Urinary bladder (tissue), 4 donors: Measurements from ENCODE around the gene FMO3. TPM values are rescaled to one million over a fixed set of nuclear protein-coding genes. Genes with fewer than 3 reads are reported as not detected.

ENCODE experiments used
- DNase-seq: peaks from one replicate; pipeline ENCODE4 v3.0.0-alpha.2; 2015; ENCODE audit errors: extremely low spot score
- H3K27ac ChIP-seq: one replicate; pipeline ENCODE4 v1.5.1; 2013; ENCODE audit warnings: low read depth, mild to moderate bottlenecking, moderate library complexity
- H3K36me3 ChIP-seq: one replicate; pipeline ENCODE4 v1.6.1; 2013; ENCODE audit warnings: mild to moderate bottlenecking, moderate library complexity; ENCODE audit not compliant: insufficient read depth
- H3K4me1 ChIP-seq: one replicate; pipeline ENCODE4 v1.6.1; 2013; ENCODE audit warnings: mild to moderate bottlenecking, moderate library complexity; ENCODE audit not compliant: insufficient read depth
- H3K4me3 ChIP-seq: one replicate; pipeline ENCODE4 v1.5.1; 2013; ENCODE audit warnings: low read depth, low read length
- WGBS: extraction: QIAGEN DNeasy Blood & Tissue Kit; methylation state at CpG from one replicate; pipeline ENCODE4 v1.1.7; 2013; 5-methylcytosine and 5-hydroxymethylcytosine counted together
- polyA plus RNA-seq: library from polyadenylated mRNA; stranded (reverse); fragments of 200-250 nt; gene quantifications from one replicate; pipeline ENCODE4 v1.2.3, GENCODE V29; 2013
- small RNA-seq: library from RNA; depleted of rRNA; stranded (forward); fragments of <200 nt; gene quantifications from one replicate; pipeline ENCODE3, GENCODE V24; 2014
- total RNA-seq: library from RNA; depleted of rRNA; stranded (reverse); fragments of >200 nt; gene quantifications from one replicate; pipeline ENCODE4 v1.2.3, GENCODE V29; 2014
- donor health status: healthy with polysubstance abuse.
- donor health status: healthy.

Gene FMO3
- total and polyA plus RNA-seq, 2 donors: 0.48 to 1.4 TPM

- H3K4me3 ChIP-seq: no peak overlapping the region
- H3K4me1 ChIP-seq: no peaks in the 10 kb centered on the region
- no peaks in the 10 kb centered on the region for H3K36me3 ChIP-seq
- no peak overlapping the region for H3K27ac ChIP-seq
- DNase-seq: no peak
Observed at GRCh38 chr1:171155484-171155883, 64.8 kb downstream of the FMO3 start.

GRCh38 chr1:171158096-171158495 lies 67.4 kb downstream of the FMO3 start:
- no peaks in the 10 kb centered on the region for H3K4me1 ChIP-seq
- no peak for DNase-seq
- no peak overlapping the region for H3K27ac ChIP-seq
- 83% methylated on average over 5 of the region's 5 CpGs for WGBS
- H3K36me3 ChIP-seq: no peaks in the 10 kb centered on the region
- H3K4me3 ChIP-seq: no peak overlapping the region

GRCh38 chr1:171158551-171158950 lies 67.8 kb downstream of the FMO3 start:
- Histone ChIP-seq H3K4me1 (no peaks in the 10 kb centered on the region), H3K36me3 (no peaks in the 10 kb centered on the region), H3K4me3 (no peak overlapping the region), H3K27ac (no peak overlapping the region)
- 82% methylated on average over 3 of the region's 3 CpGs for WGBS
- no peak for DNase-seq

DNA sequence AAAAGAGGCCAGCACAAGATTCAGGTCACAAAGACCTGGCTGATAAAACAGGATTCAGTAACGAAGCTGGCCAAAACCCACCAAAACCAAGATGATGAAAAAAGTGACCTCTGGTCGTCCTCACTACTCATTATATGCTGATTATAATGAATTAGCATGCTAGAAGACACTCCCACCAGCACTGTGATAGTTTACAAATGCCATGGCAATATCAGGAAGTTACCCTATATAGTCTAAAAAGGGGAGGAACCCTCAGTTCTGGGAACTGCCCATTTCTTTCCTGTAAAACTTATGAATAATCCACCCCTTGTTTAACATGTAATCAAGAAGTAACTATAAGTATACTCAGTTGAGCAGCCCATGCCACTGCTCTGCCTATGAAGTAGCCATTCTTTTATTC lies 68.4 kb downstream of the FMO3 start:
- H3K36me3 ChIP-seq: no peaks in the 10 kb centered on the region
- 88% methylated on average over 2 of the region's 2 CpGs for WGBS
- no peak for DNase-seq
- no peaks in the 10 kb centered on the region for H3K4me1 ChIP-seq
- H3K27ac ChIP-seq: no peak overlapping the region
- H3K4me3 ChIP-seq: no peak overlapping the region

GRCh38 chr1:171160211-171160610 lies 69.5 kb downstream of the FMO3 start:
- DNase-seq: no peak
- Histone ChIP-seq H3K36me3 (no peaks in the 10 kb centered on the region), H3K4me1 (no peaks in the 10 kb centered on the region), H3K4me3 (no peak overlapping the region), H3K27ac (no peak overlapping the region)
- 31% methylated on average over 3 of the region's 3 CpGs for WGBS

DNA sequence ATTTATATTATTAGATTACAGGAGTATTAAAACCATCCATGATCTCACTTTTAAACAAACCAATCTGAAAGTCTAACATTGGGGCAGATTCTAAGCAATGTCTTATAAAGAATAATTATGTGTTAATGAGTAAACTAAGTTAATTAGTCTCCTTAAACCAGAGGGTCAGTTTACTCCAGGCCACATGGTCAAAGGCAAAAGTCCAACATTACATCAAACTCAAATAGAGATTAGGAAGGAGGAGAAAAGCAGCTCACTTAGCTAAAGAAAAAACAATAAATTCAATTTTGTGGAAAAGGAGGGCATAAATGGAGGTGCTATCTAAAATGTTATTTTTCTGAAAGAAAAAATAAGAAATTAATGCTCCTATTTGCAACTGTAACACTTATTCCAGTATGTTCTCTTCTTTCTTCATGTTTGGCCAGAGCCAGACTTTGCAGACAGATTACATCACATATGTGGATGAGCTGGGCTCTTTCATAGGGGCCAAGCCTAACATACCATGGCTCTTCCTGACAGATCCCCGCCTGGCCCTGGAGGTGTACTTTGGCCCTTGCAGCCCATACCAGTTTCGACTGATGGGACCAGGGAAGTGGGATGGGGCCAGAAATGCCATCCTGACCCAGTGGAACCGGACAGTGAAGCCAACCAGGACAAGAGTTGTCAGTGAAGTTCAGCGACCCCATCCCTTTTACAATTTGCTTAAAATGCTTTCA lies 70.1 kb downstream of the FMO3 start:
- WGBS: 74% methylated on average over 4 of the region's 4 CpGs
- no peaks in the 10 kb centered on the region for H3K4me1 ChIP-seq
- H3K27ac ChIP-seq: no peak overlapping the region
- H3K36me3 ChIP-seq: no peaks in the 10 kb centered on the region
- no peak for DNase-seq
- no peak overlapping the region for H3K4me3 ChIP-seq

DNA sequence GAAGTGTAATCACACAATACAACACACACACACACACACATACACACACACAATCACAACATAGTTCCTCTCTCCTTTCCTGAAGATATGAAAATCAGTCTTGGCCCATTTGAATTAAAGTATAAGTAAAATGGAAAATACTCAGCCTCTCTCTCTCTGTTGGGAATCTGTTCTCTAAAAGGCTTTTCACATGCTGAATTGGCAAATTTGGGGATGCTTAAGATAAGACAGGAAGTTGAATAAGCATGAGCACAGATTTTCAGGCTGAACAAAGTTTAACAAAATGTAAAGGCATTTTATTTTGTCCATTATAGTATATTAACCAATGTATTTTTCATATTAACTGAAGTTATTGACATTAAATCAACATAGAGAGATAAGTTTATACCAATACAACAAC lies 70.7 kb downstream of the FMO3 start:
- Histone ChIP-seq H3K4me3 (no peak overlapping the region), H3K27ac (no peak overlapping the region), H3K4me1 (no peaks in the 10 kb centered on the region), H3K36me3 (no peaks in the 10 kb centered on the region)
- DNase-seq: no peak

DNA sequence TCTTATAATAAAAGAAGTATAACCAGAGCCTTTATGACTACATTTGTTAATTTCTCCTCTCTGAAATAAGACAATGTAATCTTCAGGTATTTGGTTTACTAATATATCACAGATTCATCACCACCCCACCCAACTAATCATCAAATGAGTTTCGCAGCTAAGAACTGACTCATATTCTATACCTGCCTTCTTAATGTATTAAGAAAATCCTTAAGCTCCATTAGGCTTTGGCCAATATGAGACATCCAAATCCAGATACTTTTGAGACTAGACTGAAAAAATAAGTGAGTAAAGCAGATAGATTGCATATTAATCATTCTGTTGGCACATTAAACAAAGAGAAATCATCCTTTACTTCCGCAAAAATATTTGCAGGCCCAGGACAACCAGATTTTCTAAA lies 75.7 kb downstream of the FMO3 start:
- no peak for DNase-seq
- WGBS: 90% methylated on average over 2 of the region's 2 CpGs
- Histone ChIP-seq H3K4me3 (no peak overlapping the region), H3K4me1 (no peaks in the 10 kb centered on the region), H3K27ac (no peak overlapping the region), H3K36me3 (no peaks in the 10 kb centered on the region)

Small RNAs within 50 kb of the gene (small RNA-seq; reads per million reads assigned to genes)
- gene MIR1295A: not detected

Other genes starting within 250 kb of the FMO3 start
- gene MROH9, start 155.4 kb upstream of the FMO3 start, total RNA-seq: not detected
- not detected for gene MROH9, start 155.4 kb upstream of the FMO3 start, polyA plus RNA-seq
- gene FMO2, start 94.4 kb downstream of the FMO3 start, total RNA-seq: 1.7 TPM
- 3.2 TPM for gene FMO2, start 94.4 kb downstream of the FMO3 start, polyA plus RNA-seq
- 3.5 TPM for gene FMO1, start 157.6 kb downstream of the FMO3 start, total RNA-seq
- gene FMO1, start 157.6 kb downstream of the FMO3 start, polyA plus RNA-seq: 0.42 TPM
- 13.8 TPM for gene FMO4, start 223.3 kb downstream of the FMO3 start, total RNA-seq
- gene FMO4, start 223.3 kb downstream of the FMO3 start, polyA plus RNA-seq: 3.2 TPM